ENCODE data around the gene GRB10.
"Not testable (repeated sequence)": the region's sequence is repeated elsewhere in the genome, so short reads cannot be mapped to it uniquely, and the experiment has no call there.

Gene GRB10

GRCh38 chr7:50775836-50776235, 6.9 kb downstream of the GRB10 start:
- DNase-seq, result no peak

- no peak for DNase-seq
Measured at GRCh38 chr7:50775231-50775630, 7.5 kb downstream of the GRB10 start.

- DNase-seq, result no peak
Measured at GRCh38 chr7:50774319-50774718, 8.4 kb downstream of the GRB10 start.

GRCh38 chr7:50773071-50773470, 9.6 kb downstream of the GRB10 start:
- not testable (repeated sequence) for DNase-seq

GRCh38 chr7:50771120-50772002, 11.3 kb downstream of the GRB10 start:
- no peak for DNase-seq

- DNase-seq, result no peak
Measured at GRCh38 chr7:50768485-50769474, 13.9 kb downstream of the GRB10 start.

GRCh38 chr7:50766849-50767207, 15.9 kb downstream of the GRB10 start:
- DNase-seq, result no peak

- DNase-seq, result no peak
Measured at GRCh38 chr7:50766106-50766848, 16.4 kb downstream of the GRB10 start.

- DNase-seq, result no peak
Measured at GRCh38 chr7:50762337-50762736, 20.4 kb downstream of the GRB10 start.

GRCh38 chr7:50761713-50762112, 21.0 kb downstream of the GRB10 start:
- no peak for DNase-seq

- DNase-seq, result no peak
Measured at GRCh38 chr7:50757703-50758390, 24.8 kb downstream of the GRB10 start.

GRCh38 chr7:50756180-50756579, 26.5 kb downstream of the GRB10 start:
- no peak for DNase-seq

GRCh38 chr7:50754684-50755083, 28.0 kb downstream of the GRB10 start:
- DNase-seq, result no peak

- DNase-seq, result no peak
Measured at GRCh38 chr7:50754241-50754640, 28.5 kb downstream of the GRB10 start.

GRCh38 chr7:50752422-50752821, 30.3 kb downstream of the GRB10 start:
- no peak for DNase-seq

GRCh38 chr7:50751146-50751545, 31.6 kb downstream of the GRB10 start:
- no peak for DNase-seq

- no peak for DNase-seq
Measured at GRCh38 chr7:50749896-50750295, 32.8 kb downstream of the GRB10 start.

- no peak for DNase-seq
Measured at GRCh38 chr7:50748472-50748871, 34.2 kb downstream of the GRB10 start.

GRCh38 chr7:50745835-50746234, 36.9 kb downstream of the GRB10 start:
- DNase-seq, result no peak

- DNase-seq, result no peak
Measured at GRCh38 chr7:50745336-50745735, 37.4 kb downstream of the GRB10 start.

GRCh38 chr7:50743893-50744292, 38.8 kb downstream of the GRB10 start:
- DNase-seq, result no peak

- no peak for DNase-seq
Measured at GRCh38 chr7:50743016-50743415, 39.7 kb downstream of the GRB10 start.

Data from NCI-H2171 treated with DMSO at 0.1 percent for 48 hours (cell line).